HCT116 (cell line): ENCODE results near the gene COPZ1. TPM values are rescaled to one million over a fixed set of nuclear protein-coding genes. Genes with fewer than 3 reads are reported as not detected.

Experiments
- ATAC-seq: fragments of 200-7000 bp; cut with Tn5 transposase; 2 replicates; pipeline ENCODE4 v1.9.1; 2020; ENCODE audit warnings: mild to moderate bottlenecking, moderate library complexity
- BruUV-seq: library from RNA; stranded (reverse); fragments of 400-500 nt; replicated peaks from 2 replicates; lab custom pipeline; 2021; lab: Mats Ljungman, UMichigan
- CTCF ChIA-PET: fragments of 300-600 bp; sonication (Branson Sonifier 250); formaldehyde crosslinking; loops from one replicate; lab custom pipeline; 2021; ENCODE audit warnings: antibody characterized with exemption; lab: Charles Lee
- POLR2A ChIA-PET: fragments of 300-600, 350-600 bp; sonication (Branson Sonifier 250); formaldehyde crosslinking; loops from one replicate; lab custom pipeline; 2021; ENCODE audit warnings: antibody characterized with exemption; lab: Charles Lee
- RAD21 ChIA-PET, 2 experiments: fragments of 300-600 bp; sonication (Branson Sonifier 250); formaldehyde crosslinking; loops; one replicate each; lab custom pipeline; 2023; ENCODE audit warnings: low total read pairs in 2 of 2; ENCODE audit not compliant: uncharacterized antibody in 2 of 2, unreplicated experiment in 2 of 2, low non-redundant PET in 1 of 2; lab: Charles Lee
- DNase-seq: peaks from one replicate; pipeline ENCODE4 v3.0.0-alpha.2; 2010; ENCODE audit warnings: low read depth, low spot score
- H2AFZ ChIP-seq: fragments of 200-600 bp; shearing (Covaris generic), sonication (generic); 2 replicates; pipeline ENCODE4 v1.6.1; 2017; ENCODE audit warnings: low read depth, mixed run types, mixed read lengths, antibody characterized with exemption, low read length; ENCODE audit not compliant: poor library complexity, severe bottlenecking
- H3K27ac ChIP-seq: 2 replicates; pipeline ENCODE4 v1.5.1; 2012; ENCODE audit warnings: low read depth, low read length
- H3K27me3 ChIP-seq: fragments of 200-600 bp; sonication (generic); 2 replicates; pipeline ENCODE4 v1.6.1; 2016; ENCODE audit warnings: mixed run types, low read length, mixed read lengths; ENCODE audit not compliant: insufficient read depth
- H3K36me3 ChIP-seq, 2 experiments: fragments of 200-500 bp in 1 of 2; fragments of 200-600 bp in 1 of 2; sonication (Bioruptor generic) in 1 of 2; sonication (generic) in 1 of 2; 2 replicates each; pipeline versions ENCODE4 v1.5.1 to v1.6.1; 2014 to 2016; ENCODE audit warnings: low read length in 2 of 2, inconsistent platforms in 1 of 2, mixed read lengths in 1 of 2, mixed run types in 1 of 2; ENCODE audit not compliant: insufficient read depth in 2 of 2, control insufficient read depth in 1 of 2
- H3K4me1 ChIP-seq, 2 experiments: fragments of 200-600 bp in 1 of 2; sonication (generic) in 1 of 2; 2 replicates each; pipeline versions ENCODE4 v1.5.1 to v1.6.1; 2012 to 2017; ENCODE audit warnings: low read length in 2 of 2, inconsistent platforms in 1 of 2, mild to moderate bottlenecking in 1 of 2, mixed read lengths in 1 of 2, mixed run types in 1 of 2, moderate library complexity in 1 of 2; ENCODE audit not compliant: insufficient read depth in 2 of 2, control insufficient read depth in 1 of 2
- H3K4me2 ChIP-seq: fragments of 200-600 bp; sonication (generic); 2 replicates; pipeline ENCODE4 v1.6.1; 2017; ENCODE audit warnings: mixed run types, low read length, mixed read lengths
- H3K4me3 ChIP-seq, 2 experiments: fragments of 200-600 bp in 1 of 2; sonication (generic) in 1 of 2; replicated peaks in 1 of 2; 2 replicates each; pipeline ENCODE4 v1.5.1; 2011 to 2016; ENCODE audit warnings: low read length in 2 of 2, control low read depth in 1 of 2, low read depth in 1 of 2, mild to moderate bottlenecking in 1 of 2, mixed read lengths in 1 of 2, mixed run types in 1 of 2
- H3K79me2 ChIP-seq: fragments of 200-600 bp; sonication (generic); 2 replicates; pipeline ENCODE4 v1.6.1; 2017; ENCODE audit warnings: mild to moderate bottlenecking, mixed run types, low read length, moderate library complexity, mixed read lengths; ENCODE audit not compliant: insufficient read depth
- H3K9ac ChIP-seq: fragments of 200-600 bp; sonication (generic); 2 replicates; pipeline ENCODE4 v1.6.1; 2016; ENCODE audit warnings: low read length, mixed read lengths
- H3K9me2 ChIP-seq: fragments of 200-600 bp; sonication (generic), shearing (Covaris generic); 2 replicates; pipeline ENCODE4 v1.6.1; 2017; ENCODE audit warnings: mixed run types, mild to moderate bottlenecking, moderate library complexity; ENCODE audit not compliant: insufficient read depth
- H3K9me3 ChIP-seq, 2 experiments: fragments of 200-500 bp in 1 of 2; fragments of 200-600 bp in 1 of 2; sonication (Bioruptor generic) in 1 of 2; sonication (generic) in 1 of 2; 2 replicates each; pipeline ENCODE4 v1.6.1; 2014 to 2017; ENCODE audit warnings: low read length in 2 of 2, mixed read lengths in 2 of 2, inconsistent platforms in 1 of 2, low read depth in 1 of 2, mild to moderate bottlenecking in 1 of 2, mixed run types in 1 of 2, moderate library complexity in 1 of 2; ENCODE audit not compliant: control insufficient read depth in 1 of 2, insufficient read depth in 1 of 2
- H4K20me1 ChIP-seq: fragments of 200-600 bp; sonication (generic), shearing (Covaris generic); 2 replicates; pipeline ENCODE4 v1.6.1; 2017; ENCODE audit warnings: mixed run types, mild to moderate bottlenecking, moderate library complexity; ENCODE audit not compliant: insufficient read depth
- FOSL1 ChIP-seq: IDR thresholded peaks from 2 replicates; pipeline ENCODE4 v1.6.1; 2012; ENCODE audit warnings: low read depth
- JUND ChIP-seq: IDR thresholded peaks from 2 replicates; pipeline ENCODE4 v1.6.1; 2012
- RAD21 ChIP-seq: IDR thresholded peaks from 2 replicates; pipeline ENCODE4 v1.6.1; 2012; ENCODE audit warnings: low read depth, mild to moderate bottlenecking
- SP1 ChIP-seq: IDR thresholded peaks from 2 replicates; pipeline ENCODE4 v1.6.1; 2012; ENCODE audit warnings: low read depth
- YY1 ChIP-seq: IDR thresholded peaks from 2 replicates; pipeline ENCODE4 v1.6.1; 2011; ENCODE audit warnings: low read length, low read depth, moderate library complexity, mild to moderate bottlenecking; ENCODE audit not compliant: insufficient replicate concordance; ENCODE audit errors: extremely low read depth
- intact Hi-C: fragments of 100-400 bp; cut with micrococcal nuclease; formaldehyde crosslinking; loops from 2 replicates; pipeline ENCODE4 v1.10.0; 2022
- total RNA-seq: library from RNA; stranded (reverse); gene quantifications from one replicate; pipeline ENCODE4 v1.2.1, GENCODE V29; 2021; ENCODE audit not compliant: unreplicated experiment
- TF ChIP-seq, protein P1 (sequence below), 3 experiments: fragments of 200-600 bp in 1 of 3; sonication (generic) in 1 of 3; IDR thresholded peaks in 2 of 3; conservative IDR thresholded peaks in 1 of 3; 2 replicates each; pipeline ENCODE4 v1.5.1; 2012 to 2017; ENCODE audit warnings: low read depth in 2 of 3, low read length in 2 of 3, antibody characterized with exemption in 1 of 3, borderline replicate concordance in 1 of 3, control low read depth in 1 of 3, mild to moderate bottlenecking in 1 of 3, mixed read lengths in 1 of 3, mixed run types in 1 of 3, moderate library complexity in 1 of 3; ENCODE audit not compliant: insufficient read depth in 1 of 3

Gene COPZ1
- total RNA-seq, 1 experiment from 2014 or later, result 191 TPM

DNA sequence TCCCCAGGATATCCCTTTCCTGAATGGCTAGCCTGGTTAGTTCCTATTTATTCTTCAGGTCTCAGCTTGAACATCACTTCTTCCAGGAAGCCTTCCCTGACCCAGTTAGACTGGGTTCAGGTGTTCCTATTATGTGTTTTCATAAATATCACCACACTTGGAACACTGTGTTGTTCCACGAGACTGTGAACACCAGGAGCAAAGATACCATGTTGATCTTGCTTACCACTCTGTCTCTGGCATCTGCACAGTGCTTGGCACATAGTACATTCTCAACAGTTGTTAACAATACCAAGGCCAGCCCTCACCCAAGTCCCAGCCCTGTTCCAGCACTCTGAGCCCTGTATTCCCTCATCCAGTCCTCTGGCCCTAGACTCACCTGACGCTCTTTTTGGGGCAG is 73.3 kb downstream of the COPZ1 start:
- no peak overlapping the region for H2AFZ ChIP-seq
- no peaks in the 10 kb centered on the region for H4K20me1 ChIP-seq
- intact Hi-C loops, result no loop called here
- POLR2A ChIA-PET, result no interaction called here
- H3K9me3 ChIP-seq, result no peaks in the 10 kb centered on the region
- no peak overlapping the region for H3K9ac ChIP-seq
- no peaks in the 10 kb centered on the region for H3K79me2 ChIP-seq
- no peak overlapping the region for H3K4me2 ChIP-seq
- CTCF ChIA-PET, result interaction anchor here (2.3 to 4.8 kb wide), 3 partner anchors 11 to 41 kb away, joined by 18 to 182 read pairs (median 28); no protein-coding TSS in a partner anchor
- no TSS peak for BruUV-seq
- RAD21 ChIA-PET, result no interaction called here
- H3K36me3 ChIP-seq, result peaks cover 44 to 48% of the 10 kb centered on the region in 2 experiments; a peak in 3 of 4 replicates
- H3K27me3 ChIP-seq, result no peaks in the 10 kb centered on the region
- no peak for ATAC-seq
- H3K4me1 ChIP-seq, result no peaks in the 10 kb centered on the region
- no peak for DNase-seq
- no peak overlapping the region for H3K27ac ChIP-seq
- H3K4me3 ChIP-seq, result no peak overlapping the region
- no peaks in the 10 kb centered on the region for H3K9me2 ChIP-seq
- TF ChIP-seq FOSL1 (no peak), SP1 (no peak)

DNA sequence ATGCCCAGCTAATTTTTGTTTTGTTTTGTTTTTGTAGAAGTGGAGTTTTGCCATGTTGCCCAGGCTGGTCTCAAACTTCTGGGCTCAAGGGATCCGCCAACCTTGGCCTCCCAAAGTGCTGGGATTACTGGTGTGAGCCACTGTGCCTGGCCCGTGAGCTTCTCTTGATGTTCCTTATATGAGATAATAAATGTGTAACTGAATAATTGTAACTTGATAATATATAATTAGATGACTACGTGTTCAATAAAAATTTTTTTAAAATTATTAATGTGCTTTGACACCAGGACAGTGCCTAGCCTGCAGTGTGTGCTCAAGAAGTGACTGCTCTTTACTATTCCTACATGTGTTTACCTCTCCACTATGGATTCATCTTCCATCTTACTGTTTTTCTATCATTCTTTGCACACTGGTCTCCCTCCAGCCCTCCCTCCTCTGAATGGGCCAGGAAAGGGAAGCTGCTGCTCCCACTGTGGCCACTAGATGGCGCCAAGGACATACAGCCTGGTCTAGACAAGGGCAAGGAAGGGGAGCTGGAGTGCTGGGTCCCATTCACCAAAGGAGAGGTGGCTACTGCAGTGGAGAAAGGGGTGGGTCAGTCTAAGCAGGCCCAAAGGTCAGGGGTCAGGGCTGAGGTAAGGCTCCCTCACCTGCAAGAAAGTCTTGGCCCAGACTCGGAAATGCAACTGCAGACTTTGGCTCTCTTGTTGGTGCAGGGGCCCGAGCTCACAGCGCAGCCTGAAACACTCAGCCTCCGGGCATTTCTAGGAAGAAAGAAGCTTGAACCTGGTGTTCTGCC is 74.3 kb downstream of the COPZ1 start:
- H3K27me3 ChIP-seq, result no peaks in the 10 kb centered on the region
- no peak overlapping the region for H3K4me2 ChIP-seq
- no peak overlapping the region for H2AFZ ChIP-seq
- H3K9me3 ChIP-seq, result no peaks in the 10 kb centered on the region
- BruUV-seq, result no TSS peak
- H4K20me1 ChIP-seq, result no peaks in the 10 kb centered on the region
- CTCF ChIA-PET, result interaction anchor here (0.5 to 4.8 kb wide), 30 partner anchors 9 to 382 kb away, joined by 3 to 182 read pairs (median 6); partner anchors contain the start of genes COPZ1, ITGA5 and ZNF385A
- H3K36me3 ChIP-seq, result peaks cover 52 to 58% of the 10 kb centered on the region in 2 experiments; a peak in 3 of 4 replicates
- POLR2A ChIA-PET, result interaction anchor here (0.7 to 1.4 kb wide), 5 partner anchors 16 to 75 kb away, joined by 3 to 5 read pairs (median 4); no protein-coding TSS in a partner anchor
- H3K9ac ChIP-seq, result no peak overlapping the region
- intact Hi-C loops, result loop anchor here (1.0 kb wide), 1 partner anchor 40 kb away; no protein-coding TSS in a partner anchor
- TF ChIP-seq YY1 (peak; percentile 11), JUND (no peak), RAD21 (peak; percentile 93)
- TF ChIP-seq, protein P1, sequence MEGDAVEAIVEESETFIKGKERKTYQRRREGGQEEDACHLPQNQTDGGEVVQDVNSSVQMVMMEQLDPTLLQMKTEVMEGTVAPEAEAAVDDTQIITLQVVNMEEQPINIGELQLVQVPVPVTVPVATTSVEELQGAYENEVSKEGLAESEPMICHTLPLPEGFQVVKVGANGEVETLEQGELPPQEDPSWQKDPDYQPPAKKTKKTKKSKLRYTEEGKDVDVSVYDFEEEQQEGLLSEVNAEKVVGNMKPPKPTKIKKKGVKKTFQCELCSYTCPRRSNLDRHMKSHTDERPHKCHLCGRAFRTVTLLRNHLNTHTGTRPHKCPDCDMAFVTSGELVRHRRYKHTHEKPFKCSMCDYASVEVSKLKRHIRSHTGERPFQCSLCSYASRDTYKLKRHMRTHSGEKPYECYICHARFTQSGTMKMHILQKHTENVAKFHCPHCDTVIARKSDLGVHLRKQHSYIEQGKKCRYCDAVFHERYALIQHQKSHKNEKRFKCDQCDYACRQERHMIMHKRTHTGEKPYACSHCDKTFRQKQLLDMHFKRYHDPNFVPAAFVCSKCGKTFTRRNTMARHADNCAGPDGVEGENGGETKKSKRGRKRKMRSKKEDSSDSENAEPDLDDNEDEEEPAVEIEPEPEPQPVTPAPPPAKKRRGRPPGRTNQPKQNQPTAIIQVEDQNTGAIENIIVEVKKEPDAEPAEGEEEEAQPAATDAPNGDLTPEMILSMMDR (IDR thresholded peaks at IDR 0.05 in 2 of 3, conservative IDR thresholded peaks at IDR 0.05 in 1 of 3; ENCODE audit: borderline replicate concordance in 1 of 3, insufficient read depth in 1 of 3, low read depth in 2 of 3, low read length in 2 of 3), result peak; percentile 91 to 99 (median 99)
- H3K4me1 ChIP-seq, result no peaks in the 10 kb centered on the region
- no peak overlapping the region for H3K27ac ChIP-seq
- ATAC-seq, result peak; percentile 95
- no peaks in the 10 kb centered on the region for H3K79me2 ChIP-seq
- H3K9me2 ChIP-seq, result no peaks in the 10 kb centered on the region
- RAD21 ChIA-PET, result interaction anchor here (0.6 to 1.6 kb wide), 6 partner anchors 19 to 43 kb away, joined by 3 to 13 read pairs (median 3); no protein-coding TSS in a partner anchor
- peak; percentile 48 for DNase-seq
- H3K4me3 ChIP-seq, result no peak overlapping the region
